Activated CD4-positive, CD25-positive, alpha-beta regulatory T cell (primary cell): ENCODE measurements around the gene CGB1.
"Not testable (repeated sequence)": the region's sequence is repeated elsewhere in the genome, so short reads cannot be mapped to it uniquely, and the experiment has no call there.

Experiments
- DNase-seq, 4 experiments: peaks; one replicate each; lab custom pipeline; 2025; lab: John Stamatoyannopoulos, UW

CGB1 gene

DNA sequence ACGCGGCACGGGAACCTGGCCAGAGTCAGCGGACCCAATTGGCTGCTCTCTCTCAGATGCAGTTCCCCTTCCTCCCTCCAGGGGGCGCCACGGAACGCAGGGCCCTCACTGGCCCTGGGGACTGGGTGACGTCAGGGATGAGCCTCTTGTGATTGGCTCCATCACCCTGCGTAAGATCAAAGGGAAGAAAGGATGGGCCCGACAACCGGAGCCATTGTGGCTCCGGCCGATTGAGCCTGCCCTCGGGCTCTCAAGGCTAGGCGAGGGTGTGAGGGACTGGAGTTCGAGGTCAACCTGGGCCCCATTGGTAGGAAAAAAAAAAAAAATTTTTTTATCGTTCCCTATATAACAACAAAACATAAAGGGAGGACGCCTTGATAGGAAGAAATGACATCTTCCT, at the start of gene CGB1:
Gene CGB1, minus strand, starts transcription at position 81 of the 400 bp plus-strand sequence. CDS start 184 bp downstream, outside the sequence.
- not testable (repeated sequence) for DNase-seq

DNA sequence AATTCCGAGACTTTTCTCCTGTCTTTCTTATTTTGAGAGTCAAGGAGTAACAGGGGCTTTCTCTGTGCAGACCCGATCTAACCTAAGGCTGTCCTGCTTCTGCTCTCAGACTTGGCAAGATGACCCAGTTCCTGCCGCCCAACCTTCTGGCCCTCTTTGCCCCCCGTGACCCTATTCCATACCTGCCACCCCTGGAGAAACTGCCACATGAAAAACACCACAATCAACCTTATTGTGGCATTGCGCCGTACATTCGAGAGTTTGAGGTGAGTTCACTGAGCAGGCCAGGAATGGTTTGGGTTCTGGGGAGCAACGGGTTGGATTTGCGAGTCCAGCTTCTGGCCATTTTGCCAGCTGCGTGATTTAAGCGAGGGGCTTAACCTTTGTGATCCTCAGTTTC, 49.6 kb upstream of the CGB1 start:
- DNase-seq: no peak

DNA sequence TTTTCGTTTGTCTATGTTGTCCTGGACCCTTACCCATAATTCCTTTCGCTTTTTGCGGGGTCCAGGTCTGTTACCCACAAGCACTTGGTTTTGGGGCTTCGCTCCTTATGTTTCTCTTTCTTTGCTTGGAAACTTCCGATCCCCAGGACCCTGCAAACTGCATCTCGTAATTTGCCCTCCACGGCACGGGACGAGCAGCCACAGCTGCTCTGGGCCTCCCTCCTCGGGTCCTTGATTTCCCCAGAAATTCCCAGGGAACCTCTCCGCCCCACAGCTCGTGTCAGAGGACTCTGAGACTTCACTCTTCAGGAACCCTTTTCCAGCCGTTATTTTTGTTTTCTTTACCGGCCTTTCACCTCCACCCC, 49.2 kb upstream of the CGB1 start:
- DNase-seq: no peak

DNA sequence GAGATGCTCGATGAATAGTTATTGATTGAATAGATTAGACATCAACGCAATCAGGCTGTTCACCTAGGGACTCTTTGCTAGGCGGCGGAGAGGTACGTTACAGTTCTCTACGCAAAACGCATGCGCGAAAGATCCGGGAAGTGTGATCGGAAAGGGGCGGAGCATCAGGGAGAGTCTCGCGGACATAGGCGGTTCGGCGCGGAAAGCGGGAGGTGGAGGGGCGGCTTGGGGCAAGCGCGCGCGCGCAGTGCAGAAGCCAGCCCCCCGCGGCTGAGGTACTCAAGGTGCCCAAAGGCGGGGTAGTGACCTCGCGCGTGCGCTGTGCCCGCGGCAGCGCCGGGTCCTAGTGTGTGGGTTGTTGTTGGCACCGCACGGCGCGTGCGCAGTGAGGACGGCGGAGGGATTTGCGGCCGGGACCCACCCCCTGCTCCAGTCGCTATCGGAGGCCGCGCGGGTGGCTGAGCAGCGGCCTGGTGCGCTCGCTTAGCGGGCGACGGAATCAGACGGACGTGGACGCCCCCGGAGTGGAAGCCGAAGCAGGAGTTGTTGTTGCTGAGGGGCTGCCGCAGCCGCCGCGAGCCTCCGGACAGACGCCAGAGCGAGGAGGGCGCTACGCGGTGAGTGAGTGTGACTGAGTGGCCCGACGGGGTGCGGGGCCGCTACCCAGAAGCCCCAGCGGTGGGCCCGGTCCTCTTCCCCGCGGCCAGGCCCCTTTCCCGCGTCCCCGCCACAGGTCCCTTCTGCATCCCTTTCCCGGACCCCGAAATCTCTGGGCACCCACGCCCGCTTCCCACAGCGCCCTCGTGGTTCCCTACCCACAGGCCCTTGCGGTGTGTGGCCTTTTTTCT, 48.5 kb upstream of the CGB1 start, which contains the start of gene SNRNP70:
Gene SNRNP70, plus strand, starts transcription at position 432 of the 848 bp plus-strand sequence. CDS start 964 bp downstream, outside the sequence.
- DNase-seq: peak; percentile 94 to 99 (median 98)

DNA sequence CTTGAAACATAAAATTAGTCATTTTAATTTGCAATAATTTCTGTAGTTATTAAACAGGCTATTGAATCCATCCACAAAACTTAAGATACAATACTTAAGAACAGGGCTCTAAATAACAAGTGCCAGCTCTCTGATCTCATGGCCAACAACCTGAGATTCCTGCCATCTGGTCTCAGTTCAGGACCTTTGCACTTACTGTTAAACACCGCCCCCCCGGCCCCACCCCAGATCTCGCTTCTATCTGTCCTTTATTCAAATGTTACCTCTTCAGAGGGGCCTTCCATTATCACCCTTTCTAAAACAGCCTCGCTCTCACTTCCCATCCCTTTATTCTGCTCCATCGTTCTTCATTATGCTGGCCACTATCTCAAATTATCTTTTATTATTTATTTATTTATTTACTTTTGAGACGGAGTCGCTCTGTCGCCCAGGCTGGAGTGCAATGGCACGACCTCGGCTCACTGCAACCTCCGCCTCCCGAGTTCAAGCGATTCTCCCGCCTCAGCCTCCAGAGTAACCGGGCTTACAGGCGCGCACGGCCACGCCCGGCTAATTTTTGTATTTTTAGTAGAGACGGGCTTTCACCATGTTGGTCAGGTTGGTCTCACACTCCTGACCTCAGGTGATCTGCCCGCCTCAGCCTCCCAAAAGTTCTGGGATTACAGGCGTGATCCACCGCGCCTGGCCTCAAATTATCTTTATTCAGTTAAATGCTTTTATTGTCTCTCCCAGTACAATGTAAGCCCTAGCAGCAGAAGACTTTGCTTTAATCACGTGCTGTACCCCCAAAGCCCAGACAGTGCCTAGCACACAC, 47.7 kb upstream of the CGB1 start:
- no peak for DNase-seq

DNA sequence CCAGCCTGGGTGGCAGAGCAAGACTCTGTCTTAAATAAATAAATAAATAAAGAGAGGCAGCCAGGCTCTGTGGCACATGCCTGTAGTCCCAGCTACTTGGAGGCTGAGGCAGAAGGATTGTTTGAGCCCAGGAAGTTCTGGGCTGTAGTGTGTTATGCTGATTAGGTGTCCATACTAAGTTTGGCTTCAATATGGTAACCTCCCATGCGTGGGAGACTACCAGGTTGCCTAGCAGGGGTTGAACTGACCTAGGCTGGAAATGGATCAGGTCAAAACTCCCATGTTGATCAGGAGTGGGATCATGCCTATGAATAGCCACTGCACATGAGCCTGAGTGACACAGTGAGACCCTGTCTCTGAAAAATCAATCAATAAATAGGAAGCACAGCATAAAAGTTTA, 44.6 kb upstream of the CGB1 start:
- no peak for DNase-seq

DNA sequence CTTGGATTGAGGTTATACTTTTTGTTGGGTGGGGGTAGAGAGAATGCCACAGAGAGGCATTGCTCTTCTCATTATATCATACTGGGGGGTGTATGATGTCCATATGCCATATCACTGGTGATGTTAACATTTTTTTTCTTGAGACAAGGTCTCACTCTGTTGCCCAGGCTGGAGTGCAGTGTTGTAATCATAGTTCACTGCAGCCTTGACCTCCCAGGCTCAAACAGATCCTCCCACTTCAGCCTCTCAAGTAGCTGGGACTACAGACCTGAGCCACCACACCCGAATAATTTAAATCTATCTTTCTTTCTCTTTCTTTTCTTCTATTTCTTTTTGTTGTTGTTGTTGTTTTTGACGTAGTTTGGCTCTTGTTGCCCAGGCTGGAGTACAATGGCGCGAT, 43.7 kb upstream of the CGB1 start:
- DNase-seq: no peak

DNA sequence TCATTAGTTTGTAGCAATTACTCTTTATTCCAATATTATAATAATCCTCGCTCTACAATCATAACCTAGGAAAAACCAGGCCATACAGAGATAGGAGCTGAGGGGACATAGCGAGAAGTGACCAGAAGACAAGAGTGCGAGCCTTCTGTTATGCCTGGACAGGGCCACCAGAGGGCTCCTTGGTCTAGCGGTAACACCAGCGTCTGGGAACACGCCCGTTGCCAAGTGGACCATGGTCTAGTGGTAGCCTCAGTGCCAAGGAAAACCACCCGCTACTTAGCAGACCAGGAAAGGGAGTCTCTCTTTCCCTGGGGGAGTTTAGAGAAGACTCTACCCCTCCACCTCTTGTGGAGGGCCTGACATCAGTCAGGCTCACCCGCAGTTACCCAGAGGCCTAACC, 38.2 kb upstream of the CGB1 start:
- not testable (repeated sequence) for DNase-seq

DNA sequence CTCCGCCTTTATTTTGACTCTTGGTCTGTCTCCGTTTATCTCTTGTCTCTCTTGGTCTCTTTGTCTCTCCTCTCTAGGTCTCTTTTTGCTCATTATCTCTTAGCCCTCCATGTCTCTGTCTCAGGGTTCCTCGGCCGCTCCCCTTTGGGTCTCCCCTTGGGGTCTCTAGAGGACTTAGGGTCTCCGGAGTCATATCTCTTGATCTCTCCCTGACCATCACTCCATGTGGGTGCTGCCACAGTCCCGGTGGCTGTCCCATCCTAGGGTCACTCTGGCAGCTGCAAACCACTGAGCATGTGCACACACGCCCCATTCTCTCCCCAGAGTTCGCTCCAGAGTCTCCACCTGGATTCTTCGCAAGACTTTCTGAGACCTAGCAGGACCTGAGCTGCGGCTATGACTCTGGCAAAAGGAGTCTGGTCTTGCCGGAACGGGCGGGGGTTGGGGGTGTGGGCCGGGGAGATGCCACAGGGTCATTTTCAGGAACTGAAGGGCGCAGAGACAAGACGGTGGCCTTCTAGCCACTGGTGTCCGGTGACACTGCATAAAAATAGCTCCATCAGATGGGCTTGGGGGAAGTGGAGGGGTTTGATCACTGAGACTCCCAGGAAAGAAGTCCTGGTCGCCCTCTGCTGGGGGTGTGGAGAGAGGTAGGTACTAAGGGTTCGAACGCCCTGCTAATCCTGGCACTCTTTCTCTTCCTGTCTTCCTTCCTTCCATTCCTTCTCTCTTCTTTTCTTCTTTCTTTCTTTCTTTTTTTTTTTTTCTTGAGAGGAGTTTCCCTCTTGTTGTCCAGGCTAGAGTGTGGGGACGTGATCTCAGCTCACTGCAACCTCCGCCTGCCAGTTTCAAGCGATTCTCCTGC, 37.1 kb upstream of the CGB1 start:
- DNase-seq: no peak

DNA sequence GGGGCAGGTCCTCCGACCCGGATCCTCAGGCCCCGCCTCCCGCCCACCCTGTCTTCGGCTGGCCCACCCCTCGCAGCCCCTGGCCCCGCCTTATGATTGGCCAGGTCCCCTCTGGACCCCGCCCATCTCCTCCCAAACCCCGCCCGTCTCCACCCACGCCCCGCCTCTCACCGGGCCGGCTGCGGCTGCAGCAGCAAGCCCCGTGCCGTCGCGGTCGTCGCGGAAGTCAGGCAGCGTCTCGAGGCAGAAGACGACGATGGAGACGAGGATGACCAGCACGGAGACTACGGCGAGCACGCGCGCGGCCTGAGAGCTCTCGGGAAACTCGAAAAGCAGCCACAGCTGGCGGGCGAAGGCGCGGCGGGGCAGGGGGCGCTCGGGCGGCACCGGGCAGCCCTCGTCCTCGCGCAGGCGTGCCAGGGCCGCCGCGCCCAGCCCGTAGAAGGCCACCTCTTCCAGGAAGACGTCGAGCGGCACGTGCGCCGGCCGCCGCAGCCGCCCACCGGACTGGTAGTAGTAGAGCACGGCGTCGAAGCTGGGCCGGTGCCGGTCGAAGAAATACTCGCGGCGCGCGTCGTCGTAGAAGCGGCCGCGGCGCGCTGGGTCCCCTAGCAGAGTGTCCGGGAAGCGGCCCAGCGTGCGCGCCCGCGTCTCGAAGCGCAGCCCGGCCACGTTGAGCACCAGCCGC, 35.3 kb upstream of the CGB1 start:
- no peak for DNase-seq

DNA sequence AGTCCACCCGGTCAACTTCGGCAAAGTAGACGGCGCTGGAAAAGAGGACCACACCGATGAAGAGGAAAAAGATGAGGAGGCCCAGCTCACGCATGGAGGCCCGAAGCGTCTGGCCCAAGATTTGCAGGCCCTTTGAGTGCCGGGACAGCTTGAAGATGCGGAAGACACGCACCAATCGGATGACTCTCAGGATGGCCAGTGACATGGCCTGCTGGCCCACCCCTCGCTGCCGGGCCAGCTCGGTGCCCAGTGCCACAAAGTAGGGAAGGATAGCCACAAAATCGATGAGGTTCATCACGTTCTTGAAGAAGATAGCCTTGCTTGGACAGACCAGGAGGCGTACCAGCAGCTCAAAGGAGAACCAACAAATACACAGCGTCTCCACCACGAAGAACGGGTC, 33.7 kb upstream of the CGB1 start:
- DNase-seq: no peak

DNA sequence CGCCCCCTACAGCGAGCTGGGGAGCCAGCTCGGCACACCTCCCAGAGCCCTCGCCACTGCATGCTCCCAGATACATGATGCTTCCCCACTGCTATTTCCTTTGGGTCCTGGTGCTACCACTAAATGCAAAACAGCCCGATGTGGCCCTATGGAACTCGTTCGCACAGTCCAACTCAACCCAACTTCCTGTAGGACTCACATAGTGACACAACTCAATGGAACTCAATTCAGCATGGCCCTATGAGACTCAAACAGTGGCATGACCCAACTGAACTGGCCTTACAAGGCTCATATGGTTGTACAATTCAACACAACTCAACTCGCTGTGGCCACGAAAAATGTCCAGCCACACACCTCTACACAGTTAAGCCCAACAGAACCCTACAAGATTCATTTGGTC, 32.3 kb upstream of the CGB1 start:
- DNase-seq: no peak

DNA sequence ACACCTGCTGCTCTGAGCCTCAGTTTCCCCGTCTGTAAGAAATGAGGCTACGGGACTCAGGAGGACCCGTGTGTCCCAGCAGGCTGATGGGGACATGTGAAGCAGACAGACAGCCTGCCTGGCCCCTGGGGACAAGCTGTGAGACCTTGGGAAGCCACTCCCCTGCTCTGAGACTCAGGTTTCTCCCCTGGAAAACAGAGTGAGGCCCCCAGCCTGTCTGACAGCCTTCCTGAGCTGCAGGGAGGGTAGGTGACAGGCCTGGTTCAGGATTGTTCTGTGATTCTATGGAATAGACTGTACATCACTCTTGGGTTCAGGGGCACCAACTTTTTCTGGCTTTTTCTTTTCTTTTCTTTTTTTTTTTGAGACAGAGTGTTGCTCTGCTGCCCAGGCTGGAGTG, 30.9 kb upstream of the CGB1 start:
- DNase-seq: no peak

DNA sequence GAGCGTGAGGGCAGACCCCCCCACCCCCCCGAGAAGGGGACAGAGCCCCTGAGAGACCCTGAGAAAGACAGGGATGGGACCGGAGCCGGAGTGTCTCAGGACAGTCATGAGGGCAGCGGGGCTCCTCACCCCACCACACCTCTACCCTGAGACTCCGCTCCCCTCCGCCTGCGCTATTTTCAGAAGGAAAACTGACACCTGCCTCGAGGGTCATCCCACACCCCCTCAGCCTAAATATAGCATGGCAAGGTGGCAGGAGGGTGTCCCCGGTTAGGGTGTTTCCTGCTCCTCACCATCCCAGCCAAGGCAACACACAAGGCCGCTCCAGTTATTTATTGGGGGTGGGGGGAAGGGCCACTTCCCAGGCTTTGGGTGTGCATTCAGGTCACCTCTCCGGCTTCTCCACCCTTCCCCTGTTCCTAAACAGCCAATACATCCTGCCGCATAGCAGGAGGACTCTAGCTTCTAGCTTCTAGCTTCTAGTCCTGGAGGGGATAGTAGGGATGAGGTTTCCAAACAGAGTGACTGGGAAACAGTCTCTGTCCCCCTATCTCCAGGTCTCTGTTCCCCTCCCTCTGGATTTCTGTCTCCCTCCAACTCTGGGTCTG, 29.3 kb upstream of the CGB1 start:
- DNase-seq: no peak

DNA sequence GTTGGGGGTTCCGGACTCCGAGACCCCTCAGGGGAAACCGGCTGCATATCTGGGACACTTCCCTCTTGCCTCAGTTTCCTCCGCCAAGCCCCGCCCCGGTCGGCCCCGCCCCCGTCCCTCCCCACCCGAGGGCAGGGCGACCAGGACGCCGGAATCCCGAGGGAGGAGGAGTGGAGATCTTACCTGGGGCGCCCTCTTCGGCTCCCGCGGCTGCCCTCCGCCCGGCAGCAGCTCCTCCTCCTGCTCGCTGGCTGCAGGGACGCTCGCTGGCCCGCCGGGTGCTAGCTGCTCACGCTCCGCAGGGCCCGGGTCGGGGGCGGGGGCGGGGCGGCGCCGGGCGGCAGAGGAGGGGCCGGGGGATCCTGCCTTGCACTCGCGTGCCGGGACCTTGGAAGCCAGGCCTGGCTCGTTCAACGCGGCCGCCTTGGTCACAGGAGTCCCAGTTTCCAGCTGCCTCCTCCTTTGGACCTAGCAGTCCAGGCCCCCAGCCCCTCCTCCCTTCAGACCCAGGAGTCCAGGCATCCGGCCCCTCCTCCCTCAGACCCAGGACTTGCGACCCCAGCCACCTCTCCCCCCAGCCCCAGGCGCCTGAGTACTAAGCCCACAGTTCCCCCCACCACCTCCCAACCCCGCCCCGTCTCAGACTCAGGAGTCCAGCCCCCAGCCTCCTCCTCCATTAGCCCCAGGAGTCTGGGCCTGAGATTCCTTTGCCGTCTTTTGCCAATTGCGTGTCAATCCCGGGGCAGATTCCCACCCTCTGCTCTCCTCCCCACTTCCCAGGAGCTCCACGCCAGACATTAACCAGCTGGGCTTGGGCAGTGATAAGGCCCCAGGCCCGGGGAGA, 28.3 kb upstream of the CGB1 start, which contains the start of gene NTF4:
Gene NTF4, minus strand, starts transcription at position 51 of the 844 bp plus-strand sequence. CDS start 2,821 bp downstream, outside the sequence.
- DNase-seq: no peak

DNA sequence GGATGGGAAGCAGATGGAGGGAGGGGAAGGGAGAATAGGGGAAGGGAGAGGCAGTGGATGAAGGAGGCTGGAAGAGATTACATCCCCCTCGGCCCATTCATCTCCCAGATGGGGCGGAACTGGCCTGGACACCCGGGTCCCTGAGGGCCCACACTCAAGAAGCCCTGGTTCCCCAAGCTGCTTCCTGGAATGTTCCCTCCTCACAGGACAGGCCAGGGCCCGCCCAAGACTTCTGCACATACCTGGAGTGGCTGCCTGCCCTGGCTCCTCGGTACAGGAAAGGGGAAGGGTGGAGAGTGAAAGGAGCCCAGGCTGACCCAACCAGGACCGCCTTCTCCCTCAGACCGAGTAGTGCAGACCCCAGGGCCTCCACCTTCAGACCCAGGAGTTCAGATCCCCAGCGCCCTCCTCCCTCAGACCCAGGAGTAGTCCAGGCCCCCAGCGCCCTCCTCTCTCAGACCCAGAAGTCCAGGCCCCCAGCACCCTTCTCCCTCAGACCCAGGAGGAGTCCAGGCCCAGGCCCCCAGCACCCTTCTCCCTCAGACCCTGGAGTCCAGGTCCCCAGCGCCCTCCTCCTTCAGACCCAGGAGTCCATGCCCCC, 27.4 kb upstream of the CGB1 start:
- no peak for DNase-seq

DNA sequence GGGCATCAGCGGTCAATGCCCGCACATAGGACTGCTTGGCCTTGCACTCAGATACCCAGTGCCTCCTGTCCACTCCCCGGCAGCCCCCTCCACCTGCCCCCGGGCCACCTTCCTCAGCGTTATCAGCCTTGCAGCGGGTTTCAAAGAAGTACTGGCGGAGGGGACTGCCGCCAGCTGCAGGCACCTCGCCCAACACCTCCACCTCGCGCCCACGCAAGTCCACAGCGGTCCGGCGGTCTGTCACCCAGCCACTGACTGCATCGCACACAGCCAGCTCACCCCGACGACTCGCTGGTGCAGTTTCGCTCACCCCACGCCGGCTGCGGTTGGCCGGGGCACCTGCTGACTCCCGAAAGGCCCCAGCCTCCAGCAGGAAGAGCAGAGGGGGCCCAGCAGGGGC, 24.8 kb upstream of the CGB1 start:
- DNase-seq: no peak

DNA sequence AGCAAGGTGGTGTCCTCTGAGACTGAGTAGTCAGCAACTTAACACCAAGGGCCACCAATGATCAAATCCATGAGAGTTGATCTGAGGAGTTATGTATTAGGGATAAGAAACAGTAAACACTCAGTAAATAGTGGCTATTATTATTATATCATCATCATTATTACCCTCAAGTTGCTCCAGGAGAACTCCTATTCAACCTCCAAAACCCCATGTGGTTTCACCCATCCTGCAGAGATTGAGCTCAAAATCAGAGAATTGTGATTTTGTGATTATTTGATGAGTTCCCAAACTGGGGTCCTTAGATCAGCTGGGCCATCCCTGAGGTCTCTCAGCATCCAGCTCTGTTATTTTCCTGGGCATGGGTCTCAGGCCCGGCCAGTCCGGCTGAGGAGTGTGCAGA, 24.3 kb upstream of the CGB1 start:
- no peak for DNase-seq

DNA sequence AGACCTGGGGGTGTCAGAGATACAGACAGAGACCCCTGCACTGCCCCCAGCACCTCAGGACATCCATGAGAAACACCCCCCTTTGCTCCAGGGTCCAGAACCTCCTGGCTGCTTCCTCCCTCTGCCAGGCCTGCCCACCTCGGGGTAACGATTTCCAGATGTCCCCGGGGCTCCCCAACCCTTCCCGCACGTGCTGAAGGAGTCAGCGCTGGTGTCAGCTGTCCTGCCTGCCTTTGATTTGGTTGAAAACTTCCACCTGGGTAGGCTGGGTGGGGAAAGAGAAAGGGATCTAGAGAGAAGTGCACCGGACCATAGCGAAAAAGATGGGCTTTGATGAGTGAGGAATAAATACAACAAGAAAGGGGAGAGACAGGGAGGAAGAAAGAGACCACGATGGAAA, 22.4 kb upstream of the CGB1 start:
- no peak for DNase-seq

DNA sequence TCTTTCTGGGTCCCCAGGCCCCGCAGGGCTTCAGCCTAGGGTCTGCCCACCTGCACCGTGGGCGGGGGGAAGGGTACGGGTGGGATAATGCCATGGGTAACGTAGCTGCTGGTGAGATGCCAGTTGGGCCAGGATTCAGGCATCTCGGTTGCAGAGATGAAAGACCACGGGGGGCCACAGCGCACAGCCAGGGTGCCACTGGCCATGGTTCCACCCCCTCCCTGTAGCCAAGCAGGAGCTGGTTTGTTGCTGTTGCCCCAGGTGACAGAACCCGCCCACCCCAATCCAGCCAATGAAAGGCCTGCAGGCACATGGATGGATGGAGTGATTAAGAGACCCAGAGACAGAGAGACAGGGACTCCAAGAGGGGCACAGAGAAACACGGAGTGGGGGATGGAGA, 21.9 kb upstream of the CGB1 start:
- no peak for DNase-seq
